ENCODE measurements around the gene TRPC3. TPM values are rescaled to one million over a fixed set of nuclear protein-coding genes. Genes with fewer than 3 reads are reported as not detected.

Gene TRPC3
- total and polyA plus RNA-seq, 2 of the 8 experiments (the other 6 are each of a cell fraction or from before 2014, with no cell fraction given) = 0.37 to 0.41 TPM

DNA sequence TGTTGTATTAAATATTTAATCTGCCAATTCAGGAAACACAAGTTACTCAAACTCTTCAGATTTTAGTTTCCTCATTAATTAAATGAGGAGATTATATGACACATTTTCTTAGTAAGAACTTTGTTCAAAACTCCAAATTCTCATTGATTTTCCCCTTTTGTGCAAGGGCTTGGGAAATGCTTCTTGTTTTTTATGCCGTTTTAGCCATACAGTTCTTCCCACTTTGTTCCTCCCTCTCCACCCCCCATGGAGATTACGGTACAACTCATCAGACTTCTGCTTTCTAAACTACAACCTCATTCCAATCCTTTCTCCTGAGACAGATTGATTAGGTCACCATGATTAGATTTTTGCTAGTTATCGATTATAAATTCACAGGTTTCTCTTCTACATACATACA, 70.7 kb downstream of the TRPC3 start:
- FAIRE-seq (no peak), DNase-seq (ENCODE audit: low read depth in 1 of 2, low spot score in 2 of 2) (no peak)
- Histone ChIP-seq H4K8ac (ENCODE audit: extremely low read depth, insufficient read depth, low read length) (no peak overlapping the region), H3K9me3 (ENCODE audit: insufficient read depth in 2 of 2, low read depth in 1 of 2, low read length in 1 of 2) (no peaks in the 10 kb centered on the region), H3K36me3 (ENCODE audit: control insufficient read depth in 2 of 4, insufficient read depth in 4 of 4, low read length in 3 of 4) (no peaks in the 10 kb centered on the region), H3K9ac (replicated peaks in 1 of 4; ENCODE audit: extremely low read depth in 1 of 4, low read depth in 3 of 4, low read length in 3 of 4) (no peak overlapping the region), H3K4me3 (ENCODE audit: extremely low read depth in 1 of 4, insufficient read depth in 2 of 4, low read depth in 3 of 4, low read length in 4 of 4) (no peak overlapping the region), H2AFZ (ENCODE audit: low read length) (no peak overlapping the region), H3K4ac (replicated peaks; ENCODE audit: insufficient read length, low read depth, low read length) (no peak overlapping the region), H3K4me1 (replicated peaks in 1 of 4; ENCODE audit: control insufficient read depth in 3 of 4, insufficient read depth in 4 of 4, low read length in 3 of 4) (no peaks in the 10 kb centered on the region; a peak in 1 of 7 replicates), H2BK20ac (ENCODE audit: low read length) (no peak overlapping the region), H4K20me1 (replicated peaks in 1 of 2; ENCODE audit: control insufficient read depth in 1 of 2, insufficient read depth in 2 of 2, low read length in 2 of 2) (no peaks in the 10 kb centered on the region), H2BK12ac (ENCODE audit: low read depth, low read length) (no peak overlapping the region), H2BK15ac (ENCODE audit: low read length) (no peak overlapping the region), H3K23me2 (ENCODE audit: low read depth, low read length) (no peaks in the 10 kb centered on the region), H3K4me2 (ENCODE audit: insufficient read depth in 1 of 2, low read depth in 2 of 2, low read length in 2 of 2) (no peak overlapping the region), H4K5ac (ENCODE audit: insufficient read length, low read depth, low read length) (no peak overlapping the region), H3K18ac (ENCODE audit: extremely low read depth, low read length) (no peak overlapping the region), H3K79me1 (ENCODE audit: low read depth, low read length) (no peaks in the 10 kb centered on the region), H3K27ac (ENCODE audit: low read depth, low read length) (no peak overlapping the region), H3K79me2 (ENCODE audit: control insufficient read depth in 1 of 2, insufficient read depth in 2 of 2, low read length in 2 of 2) (no peaks in the 10 kb centered on the region), H3K27me3 (replicated peaks in 1 of 4; ENCODE audit: control insufficient read depth in 3 of 4, extremely low read depth in 1 of 4, insufficient read depth in 3 of 4, low read length in 3 of 4) (no peaks in the 10 kb centered on the region), H4K91ac (replicated peaks; ENCODE audit: insufficient read length, low read length) (no peak overlapping the region), H2BK5ac (ENCODE audit: low read depth, low read length) (no peak overlapping the region), H3K56ac (replicated peaks; ENCODE audit: insufficient read length, low read depth, low read length) (no peak overlapping the region), H2BK120ac (replicated peaks; ENCODE audit: low read depth, low read length) (no peak overlapping the region), H3K14ac (ENCODE audit: insufficient read length) (no peak overlapping the region), H2AK5ac (ENCODE audit: low read depth, low read length) (no peak overlapping the region), H3K23ac (ENCODE audit: insufficient read length) (no peak overlapping the region)
- ChIA-PET CTCF (ENCODE audit: partially characterized antibody) (interaction anchor here (0.9 kb wide), 1 partner anchor 697 kb away, joined by 4 read pairs; no protein-coding TSS in a partner anchor), POLR2A (ENCODE audit: partially characterized antibody) (no interaction called here)
- 79% methylated on average over 3 of the region's 3 CpGs; no CpG with 5 or more reads in 1 of the 2 experiments for WGBS, 2 experiments (ENCODE audit: extremely low coverage in 1 of 2, insufficient coverage in 1 of 2, insufficient read length in 1 of 2, insufficient replicate concordance in 2 of 2, low coverage in 1 of 2, low lambda C conversion rate in 2 of 2, missing lambda C conversion rate in 1 of 2)
- TF ChIP-seq RXRA (IDR thresholded peaks at IDR 0.05; ENCODE audit: insufficient read depth, low read depth, low read length) (no peak), SIN3A (conservative IDR thresholded peaks at IDR 0.05 in 1 of 2, IDR thresholded peaks at IDR 0.05 in 1 of 2; ENCODE audit: low read depth in 1 of 2, low read length in 2 of 2) (no peak), HDAC6 (IDR thresholded peaks at IDR 0.05; ENCODE audit: low read depth, low read length) (no peak), EZH2 (IDR thresholded peaks at IDR 0.05; ENCODE audit: low read depth, low read length, severe bottlenecking) (no peak), RAD21 (IDR thresholded peaks at IDR 0.05 in 1 of 2, conservative IDR thresholded peaks at IDR 0.05 in 1 of 2; ENCODE audit: low read depth in 2 of 2, low read length in 2 of 2) (no peak), JUND (IDR thresholded peaks at IDR 0.05; ENCODE audit: low read length) (no peak), SP1 (IDR thresholded peaks at IDR 0.05; ENCODE audit: low read depth, low read length) (no peak), SRF (IDR thresholded peaks at IDR 0.05; ENCODE audit: low read depth, low read length) (no peak), EGR1 (IDR thresholded peaks at IDR 0.05; ENCODE audit: borderline replicate concordance, low read depth, low read length) (no peak)
